GM23338 (cell line): ENCODE results near the gene PTPRN2. TPM values are rescaled to one million over a fixed set of nuclear protein-coding genes. Genes with fewer than 3 reads are reported as not detected.

Experiments
- ATAC-seq: fragments of 200-7000 bp; cut with Tn5 transposase; 3 replicates; pipeline ENCODE4 v1.9.1; 2020
- DNase-seq: peaks from one replicate; pipeline ENCODE4 v3.0.0-alpha.2; 2015; ENCODE audit warnings: low spot score
- H2AFZ ChIP-seq: fragments of 200-600 bp; sonication (generic); 2 replicates; pipeline ENCODE4 v1.8.0; 2016; ENCODE audit warnings: antibody characterized with exemption, mild to moderate bottlenecking, moderate library complexity
- H3F3A ChIP-seq: fragments of 200-600 bp; sonication (generic); replicated peaks from 2 replicates; pipeline ENCODE4 v1.8.0; 2017; ENCODE audit warnings: antibody characterized with exemption, mixed run types, low read depth
- H3K27ac ChIP-seq: fragments of 200-600 bp; sonication (generic); 2 replicates; pipeline ENCODE4 v1.6.1; 2016; ENCODE audit warnings: low read depth
- H3K27me3 ChIP-seq: fragments of 200-600 bp; sonication (generic); 2 replicates; pipeline ENCODE4 v1.8.0; 2016; ENCODE audit warnings: mild to moderate bottlenecking, mixed run types, moderate library complexity; ENCODE audit not compliant: insufficient read depth
- H3K36me3 ChIP-seq: fragments of 200-600 bp; sonication (generic); 2 replicates; pipeline ENCODE4 v1.8.0; 2016; ENCODE audit warnings: mild to moderate bottlenecking; ENCODE audit not compliant: insufficient read depth
- H3K4me1 ChIP-seq: fragments of 200-600 bp; sonication (generic); 2 replicates; pipeline ENCODE4 v1.8.0; 2016; ENCODE audit warnings: mild to moderate bottlenecking, moderate library complexity; ENCODE audit not compliant: insufficient read depth
- H3K4me2 ChIP-seq: fragments of 200-600 bp; sonication (generic); 2 replicates; pipeline ENCODE4 v1.7.1; 2017; ENCODE audit warnings: mixed run types
- H3K4me3 ChIP-seq: fragments of 200-600 bp; sonication (generic); 2 replicates; pipeline ENCODE4 v1.6.1; 2016; ENCODE audit warnings: mixed run types
- H3K79me2 ChIP-seq: fragments of 200-600 bp; sonication (generic); replicated peaks from 2 replicates; pipeline ENCODE4 v1.8.0; 2017; ENCODE audit warnings: mild to moderate bottlenecking; ENCODE audit not compliant: insufficient read depth
- H3K9me2 ChIP-seq: fragments of 200-600 bp; sonication (generic); 2 replicates; pipeline ENCODE4 v1.8.0; 2017; ENCODE audit not compliant: insufficient read depth
- H4K20me1 ChIP-seq: fragments of 200-600 bp; sonication (generic); replicated peaks from 2 replicates; pipeline ENCODE4 v1.8.0; 2017; ENCODE audit warnings: mild to moderate bottlenecking; ENCODE audit not compliant: insufficient read depth
- H3K27ac Mint-ChIP-seq: 2 replicates; pipeline ENCODE4 v1.8.0; 2020; ENCODE audit warnings: inconsistent platforms, mild to moderate bottlenecking, moderate library complexity, mixed read lengths
- H3K27me3 Mint-ChIP-seq: 3 replicates; pipeline ENCODE4 v1.8.0; 2022; ENCODE audit warnings: low read depth, mild to moderate bottlenecking, moderate library complexity, mixed read lengths, inconsistent platforms; ENCODE audit not compliant: insufficient read depth, poor library complexity
- H3K36me3 Mint-ChIP-seq: 3 replicates; pipeline ENCODE4 v1.8.0; 2021; ENCODE audit warnings: low read depth, mild to moderate bottlenecking, inconsistent platforms, moderate library complexity, mixed read lengths
- H3K4me1 Mint-ChIP-seq: 3 replicates; pipeline ENCODE4 v1.8.0; 2020; ENCODE audit warnings: mild to moderate bottlenecking, inconsistent platforms, mixed read lengths
- H3K4me3 Mint-ChIP-seq: 3 replicates; pipeline ENCODE4 v1.8.0; 2021; ENCODE audit warnings: moderate library complexity, mild to moderate bottlenecking, inconsistent platforms, mixed read lengths
- H3K9me3 Mint-ChIP-seq: 3 replicates; pipeline ENCODE4 v1.8.0; 2020; ENCODE audit warnings: moderate library complexity, mild to moderate bottlenecking, inconsistent platforms, mixed read lengths
- CREB1 ChIP-seq: fragments of 250-450 bp; sonication (Bioruptor Pico); IDR thresholded peaks from 2 replicates; pipeline ENCODE4 v1.5.0; 2020; ENCODE audit warnings: low read depth, mild to moderate bottlenecking, moderate library complexity
- ETS1 ChIP-seq: IDR thresholded peaks from 2 replicates; pipeline ENCODE4 v1.6.1; 2016; ENCODE audit warnings: antibody characterized with exemption
- EZH2 ChIP-seq: fragments of 200-600 bp; sonication (generic); IDR thresholded peaks from one replicate; pipeline ENCODE4 v1.8.0; 2017; ENCODE audit warnings: antibody characterized with exemption, mild to moderate bottlenecking, low read depth; ENCODE audit not compliant: unreplicated experiment
- EZH2phosphoT487 ChIP-seq: fragments of 200-600 bp; sonication (generic); IDR thresholded peaks from one replicate; pipeline ENCODE4 v1.8.1; 2018; ENCODE audit warnings: antibody characterized with exemption; ENCODE audit not compliant: unreplicated experiment
- JUNB ChIP-seq: IDR thresholded peaks from one replicate; pipeline ENCODE4 v1.6.1; 2016; ENCODE audit warnings: antibody characterized with exemption; ENCODE audit not compliant: unreplicated experiment
- NANOG ChIP-seq: IDR thresholded peaks from 2 replicates; pipeline ENCODE4 v1.6.1; 2016; ENCODE audit warnings: antibody characterized with exemption, borderline replicate concordance
- POLR2AphosphoS5 ChIP-seq: IDR thresholded peaks from 2 replicates; pipeline ENCODE4 v1.6.1; 2016; ENCODE audit warnings: antibody characterized with exemption, low read depth
- REST ChIP-seq: IDR thresholded peaks from one replicate; pipeline ENCODE4 v1.6.1; 2018; ENCODE audit warnings: antibody characterized with exemption; ENCODE audit not compliant: unreplicated experiment
- STAT1 ChIP-seq: IDR thresholded peaks from one replicate; pipeline ENCODE4 v1.6.1; 2016; ENCODE audit warnings: antibody characterized with exemption; ENCODE audit not compliant: unreplicated experiment
- ZNF114 ChIP-seq: fragments of 250-450 bp; sonication (Bioruptor Pico); IDR thresholded peaks from 2 replicates; pipeline ENCODE4 v1.5.0; 2020; ENCODE audit warnings: mild to moderate bottlenecking, moderate library complexity
- ZNF331 ChIP-seq: fragments of 250-450 bp; sonication (Bioruptor Pico); IDR thresholded peaks from 2 replicates; pipeline ENCODE4 v1.5.0; 2020; ENCODE audit warnings: low read depth, mild to moderate bottlenecking, moderate library complexity
- polyA plus RNA-seq: library from polyadenylated mRNA; unstranded; fragments of >200 nt; fragmentation: Nextera tagmentation; extraction: Ambion mirVana; gene quantifications from 2 replicates; pipeline ENCODE4 v1.2.1, GENCODE V29; 2016
- total RNA-seq: library from RNA; depleted of rRNA; stranded (reverse); fragments of >200 nt; shearing (Covaris generic); gene quantifications from 2 replicates; pipeline ENCODE4 v1.2.3, GENCODE V29; 2014

Gene PTPRN2
- total and polyA plus RNA-seq, 2 experiments from 2014 or later: 0.87 to 4.0 TPM

DNA sequence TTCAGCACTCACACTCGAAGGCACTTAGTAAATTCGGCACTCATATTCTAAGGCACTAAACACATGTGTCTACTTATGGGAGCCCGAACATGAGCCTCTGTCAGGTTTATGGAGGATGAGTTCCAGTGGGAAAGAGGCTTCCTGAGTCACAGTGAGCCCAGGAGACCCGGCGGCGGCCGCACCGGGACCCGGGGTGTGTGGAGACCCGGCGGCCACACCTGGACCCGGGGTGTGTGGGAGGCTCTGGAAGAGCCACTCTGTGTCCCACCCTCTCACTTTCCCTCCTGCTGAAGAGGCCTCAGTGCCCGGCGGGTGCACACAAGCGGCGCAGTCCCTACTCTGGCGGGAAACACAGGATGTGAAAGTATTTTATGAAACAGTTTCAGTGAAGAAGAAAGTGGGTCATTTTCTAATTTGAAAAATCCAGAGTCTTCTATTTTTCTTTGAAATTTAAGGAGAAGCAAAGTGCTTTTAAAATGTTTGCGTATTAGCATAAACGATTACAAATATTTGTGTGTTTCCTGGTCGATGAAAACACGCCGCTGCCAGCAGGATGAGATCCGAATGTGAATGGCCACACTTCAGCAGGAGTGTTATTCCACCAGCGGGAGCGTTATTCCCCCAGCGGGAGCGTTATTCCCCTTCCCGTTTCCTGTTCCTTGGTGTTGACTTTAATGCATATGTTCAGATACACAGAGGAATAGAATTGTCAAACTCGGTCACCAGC, 625.7 kb downstream of the PTPRN2 start:
- no peak overlapping the region for H3K4me2 ChIP-seq
- H3K79me2 ChIP-seq: no peaks in the 10 kb centered on the region
- DNase-seq (no peak), ATAC-seq (no peak)
- H3K27me3 ChIP-seq: no peaks in the 10 kb centered on the region
- H3K9me2 ChIP-seq: no peaks in the 10 kb centered on the region
- H4K20me1 ChIP-seq: no peaks in the 10 kb centered on the region
- H3K36me3 ChIP-seq: peaks cover 3% of the 10 kb centered on the region
- Mint-ChIP-seq H3K27ac (no peak overlapping the region), H3K9me3 (peaks cover 48% of the 10 kb centered on the region; the same call in 2 of the 3 replicates), H3K36me3 (peaks cover 44% of the 10 kb centered on the region), H3K4me3 (no peak overlapping the region), H3K27me3 (peaks cover 4% of the 10 kb centered on the region), H3K4me1 (no peaks in the 10 kb centered on the region)
- no peak overlapping the region for H2AFZ ChIP-seq
- TF ChIP-seq REST: no peak
- no peak for TF ChIP-seq EZH2phosphoT487
- no peak for TF ChIP-seq EZH2
- TF ChIP-seq ZNF114: no peak
- TF ChIP-seq ZNF331 (CRISPR knock-in tag): no peak
- no peak overlapping the region for H3K4me3 ChIP-seq
- H3K4me1 ChIP-seq: no peaks in the 10 kb centered on the region
- H3F3A ChIP-seq: no peaks in the 10 kb centered on the region
- H3K27ac ChIP-seq: no peak overlapping the region

GRCh38 chr7:157955348-157955999, 632.1 kb downstream of the PTPRN2 start:
- Histone ChIP-seq H3K36me3 (peaks cover 3% of the 10 kb centered on the region; the same call in 1 of the 2 replicates), H3K9me2 (no peaks in the 10 kb centered on the region), H4K20me1 (no peaks in the 10 kb centered on the region), H3F3A (no peaks in the 10 kb centered on the region), H3K27ac (no peak overlapping the region), H3K4me3 (no peak overlapping the region), H2AFZ (no peak overlapping the region), H3K79me2 (no peaks in the 10 kb centered on the region), H3K4me1 (no peaks in the 10 kb centered on the region), H3K27me3 (no peaks in the 10 kb centered on the region), H3K4me2 (no peak overlapping the region)
- Mint-ChIP-seq H3K4me1 (no peaks in the 10 kb centered on the region), H3K9me3 (peaks cover 99% of the 10 kb centered on the region; the same call in 2 of the 3 replicates), H3K36me3 (peaks cover 45% of the 10 kb centered on the region), H3K27me3 (peaks cover 9% of the 10 kb centered on the region), H3K4me3 (no peak overlapping the region), H3K27ac (no peak overlapping the region)
- DNase-seq (no peak), ATAC-seq (no peak)
- no peak for TF ChIP-seq REST
- TF ChIP-seq ETS1: no peak
- no peak for TF ChIP-seq NANOG
- TF ChIP-seq EZH2: no peak
- TF ChIP-seq ZNF331 (CRISPR knock-in tag): no peak
- no peak for TF ChIP-seq EZH2phosphoT487
- no peak for TF ChIP-seq CREB1 (CRISPR knock-in tag)
- TF ChIP-seq JUNB: no peak
- no peak for TF ChIP-seq STAT1
- TF ChIP-seq ZNF114: no peak
- TF ChIP-seq POLR2AphosphoS5: no peak
